Stimulated activated memory B cell treated with anti-CD40 and anti-IgM and Interleukin-4, amounts not matched to agents 10 μg/mL and 1 μg/mL and 100 μg/mL, for 72 hours (primary cell): ENCODE measurements around the gene GRAMD2A.

Experiments
- ATAC-seq: fragments of 150-1000 bp; cut with Tn5 transposase; 2 replicates; pipeline ENCODE4 v1.10.0; 2021
- H3K27ac Mint-ChIP-seq: one replicate; pipeline ENCODE4 v1.8.0; 2022; ENCODE audit warnings: mild to moderate bottlenecking, mixed read lengths
- H3K27me3 Mint-ChIP-seq: one replicate; pipeline ENCODE4 v1.8.0; 2022; ENCODE audit warnings: mixed read lengths
- H3K36me3 Mint-ChIP-seq: one replicate; pipeline ENCODE4 v1.8.0; 2022; ENCODE audit warnings: mixed read lengths
- H3K4me1 Mint-ChIP-seq: one replicate; pipeline ENCODE4 v1.8.0; 2022; ENCODE audit warnings: mixed read lengths
- H3K4me3 Mint-ChIP-seq: one replicate; pipeline ENCODE4 v1.8.0; 2022; ENCODE audit warnings: mild to moderate bottlenecking, moderate library complexity, mixed read lengths
- H3K9me3 Mint-ChIP-seq: one replicate; pipeline ENCODE4 v1.8.0; 2022; ENCODE audit warnings: mixed read lengths

Gene GRAMD2A

GRCh38 chr15:72118017-72118978 lies 79.3 kb downstream of the GRAMD2A start, which contains the start of the genes MYO9A and SENP8:
TSS of gene MYO9A (minus strand) at chr15:72118150. CDS start at chr15:72046563, 71,587 bp downstream.
TSS of gene SENP8 (plus strand) at chr15:72118403. CDS start at chr15:72139624, 21,221 bp downstream.
- no peaks in the 10 kb centered on the region for H3K27me3 Mint-ChIP-seq
- peak; percentile 87 for ATAC-seq
- peaks cover 48% of the 10 kb centered on the region for H3K4me1 Mint-ChIP-seq
- no peaks in the 10 kb centered on the region for H3K9me3 Mint-ChIP-seq
- H3K27ac Mint-ChIP-seq, result peak within 1 kb of the TSS; percentile 96
- H3K4me3 Mint-ChIP-seq, result peak within 1 kb of the TSS; percentile 97
- no peaks in the 10 kb centered on the region for H3K36me3 Mint-ChIP-seq

GRCh38 chr15:72117486-72118016 lies 80.0 kb downstream of the GRAMD2A start:
- no peaks in the 10 kb centered on the region for H3K27me3 Mint-ChIP-seq
- H3K36me3 Mint-ChIP-seq, result no peaks in the 10 kb centered on the region
- H3K4me1 Mint-ChIP-seq, result peaks cover 52% of the 10 kb centered on the region
- ATAC-seq, result peak; percentile 89
- H3K9me3 Mint-ChIP-seq, result no peaks in the 10 kb centered on the region
- peak overlapping the region; percentile 96 for H3K27ac Mint-ChIP-seq
- peak overlapping the region; percentile 97 for H3K4me3 Mint-ChIP-seq

- peaks cover 59% of the 10 kb centered on the region for H3K4me1 Mint-ChIP-seq
- H3K27me3 Mint-ChIP-seq, result no peaks in the 10 kb centered on the region
- H3K4me3 Mint-ChIP-seq, result peak overlapping the region; percentile 97
- H3K27ac Mint-ChIP-seq, result peak overlapping the region; percentile 96
- H3K36me3 Mint-ChIP-seq, result no peaks in the 10 kb centered on the region
- ATAC-seq, result no peak
- no peaks in the 10 kb centered on the region for H3K9me3 Mint-ChIP-seq
These were observed 80.7 kb downstream of the GRAMD2A start for GRCh38 chr15:72116731-72117485.

DNA sequence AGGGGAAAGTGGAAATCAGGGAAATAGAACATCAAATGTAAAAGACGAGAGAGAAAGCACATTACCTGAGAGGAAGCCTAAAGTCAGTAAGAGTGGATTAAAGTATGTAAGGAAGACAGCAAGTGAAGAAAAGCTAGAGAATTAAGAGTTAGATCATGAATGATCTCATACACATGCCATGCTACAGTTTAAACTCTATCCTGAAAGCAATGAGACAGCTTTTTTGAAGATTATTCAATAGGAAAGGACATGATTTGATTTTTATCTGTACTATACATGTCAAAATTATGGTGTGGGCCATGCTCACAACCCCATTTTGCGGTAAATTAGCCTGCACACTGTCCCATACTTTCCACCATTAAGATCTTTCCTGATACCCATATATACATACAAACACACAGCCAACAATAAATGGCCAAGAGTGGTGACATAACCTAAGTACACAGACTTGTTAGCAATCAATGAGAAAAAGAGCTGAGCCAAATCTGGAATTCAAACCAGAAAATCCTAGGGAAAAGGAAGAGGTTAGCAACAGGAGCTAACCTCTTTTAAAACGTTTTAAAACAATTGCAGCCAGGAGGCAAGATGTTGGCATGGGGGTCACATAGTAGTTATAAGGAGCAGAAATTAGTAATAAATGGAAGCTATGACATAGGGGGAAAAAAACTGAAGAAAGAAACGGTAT lies 84.1 kb downstream of the GRAMD2A start:
- no peaks in the 10 kb centered on the region for H3K9me3 Mint-ChIP-seq
- H3K36me3 Mint-ChIP-seq, result no peaks in the 10 kb centered on the region
- no peak overlapping the region for H3K27ac Mint-ChIP-seq

DNA sequence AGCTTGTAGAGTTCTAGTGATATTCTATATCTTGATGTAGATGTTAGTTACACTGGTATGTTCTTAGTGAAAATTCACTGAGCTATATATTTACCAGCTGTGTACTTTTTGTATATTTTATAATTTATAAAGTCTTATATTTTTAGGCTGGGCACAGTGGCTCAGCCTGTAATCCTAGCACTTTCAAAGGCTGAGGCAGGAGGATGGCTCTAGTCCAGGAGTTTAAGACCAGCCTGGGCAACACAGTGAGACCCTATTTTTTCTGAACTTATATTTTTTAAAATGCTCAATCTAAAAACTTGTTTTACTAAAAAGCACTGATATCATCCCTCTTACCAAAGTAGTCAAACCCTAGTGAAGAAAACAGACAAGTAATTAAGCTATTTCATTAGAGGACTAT lies 84.8 kb downstream of the GRAMD2A start:
- no peaks in the 10 kb centered on the region for H3K27me3 Mint-ChIP-seq
- no peaks in the 10 kb centered on the region for H3K36me3 Mint-ChIP-seq
- H3K4me3 Mint-ChIP-seq, result no peak overlapping the region
- peaks cover 49% of the 10 kb centered on the region for H3K4me1 Mint-ChIP-seq
- no peak overlapping the region for H3K27ac Mint-ChIP-seq
- no peak for ATAC-seq
- H3K9me3 Mint-ChIP-seq, result no peaks in the 10 kb centered on the region

More for the DNA sequence above, 84.1 kb downstream of the GRAMD2A start:
- ATAC-seq, result no peak
- Mint-ChIP-seq H3K4me3 (no peak overlapping the region), H3K4me1 (peaks cover 44% of the 10 kb centered on the region), H3K27me3 (no peaks in the 10 kb centered on the region)

GRCh38 chr15:72112116-72112515 lies 85.5 kb downstream of the GRAMD2A start:
- Mint-ChIP-seq H3K27me3 (no peaks in the 10 kb centered on the region), H3K9me3 (no peaks in the 10 kb centered on the region), H3K4me1 (peaks cover 47% of the 10 kb centered on the region), H3K4me3 (no peak overlapping the region), H3K27ac (no peak overlapping the region), H3K36me3 (no peaks in the 10 kb centered on the region)
- no peak for ATAC-seq

- H3K27me3 Mint-ChIP-seq, result no peaks in the 10 kb centered on the region
- no peaks in the 10 kb centered on the region for H3K9me3 Mint-ChIP-seq
- no peaks in the 10 kb centered on the region for H3K36me3 Mint-ChIP-seq
- H3K4me1 Mint-ChIP-seq, result peaks cover 34% of the 10 kb centered on the region
- H3K4me3 Mint-ChIP-seq, result no peak overlapping the region
- no peak overlapping the region for H3K27ac Mint-ChIP-seq
- no peak for ATAC-seq
These were observed 87.2 kb downstream of the GRAMD2A start for GRCh38 chr15:72110355-72110754.
